Measurements from ENCODE around the gene PXDC1. TPM values are rescaled to one million over a fixed set of nuclear protein-coding genes. Genes with fewer than 3 reads are reported as not detected.
A peak's percentile ranks its signal among the peaks of the same experiment; 100 is the strongest.
"Not testable (repeated sequence)": the region's sequence is repeated elsewhere in the genome, so short reads cannot be mapped to it uniquely, and the experiment has no call there.

The PXDC1 gene
- total RNA-seq, 6 experiments from 2014 or later, result 63.1 to 97.5 (median 72.8) TPM

GRCh38 chr6:3769610-3770009, 18.1 kb upstream of the PXDC1 start:
- TF ChIP-seq, protein P1, sequence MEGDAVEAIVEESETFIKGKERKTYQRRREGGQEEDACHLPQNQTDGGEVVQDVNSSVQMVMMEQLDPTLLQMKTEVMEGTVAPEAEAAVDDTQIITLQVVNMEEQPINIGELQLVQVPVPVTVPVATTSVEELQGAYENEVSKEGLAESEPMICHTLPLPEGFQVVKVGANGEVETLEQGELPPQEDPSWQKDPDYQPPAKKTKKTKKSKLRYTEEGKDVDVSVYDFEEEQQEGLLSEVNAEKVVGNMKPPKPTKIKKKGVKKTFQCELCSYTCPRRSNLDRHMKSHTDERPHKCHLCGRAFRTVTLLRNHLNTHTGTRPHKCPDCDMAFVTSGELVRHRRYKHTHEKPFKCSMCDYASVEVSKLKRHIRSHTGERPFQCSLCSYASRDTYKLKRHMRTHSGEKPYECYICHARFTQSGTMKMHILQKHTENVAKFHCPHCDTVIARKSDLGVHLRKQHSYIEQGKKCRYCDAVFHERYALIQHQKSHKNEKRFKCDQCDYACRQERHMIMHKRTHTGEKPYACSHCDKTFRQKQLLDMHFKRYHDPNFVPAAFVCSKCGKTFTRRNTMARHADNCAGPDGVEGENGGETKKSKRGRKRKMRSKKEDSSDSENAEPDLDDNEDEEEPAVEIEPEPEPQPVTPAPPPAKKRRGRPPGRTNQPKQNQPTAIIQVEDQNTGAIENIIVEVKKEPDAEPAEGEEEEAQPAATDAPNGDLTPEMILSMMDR (IDR thresholded peaks at IDR 0.05), result no peak
- H3K27ac Mint-ChIP-seq, result no peak overlapping the region
- no peaks in the 10 kb centered on the region for H3K27me3 Mint-ChIP-seq (ENCODE audit: insufficient read depth)
- DNase-seq, result no peak
- no peaks in the 10 kb centered on the region for H3K36me3 Mint-ChIP-seq (ENCODE audit: low read depth)
- no peak overlapping the region for H3K4me3 Mint-ChIP-seq
- H3K4me1 Mint-ChIP-seq (ENCODE audit: low read depth), result peaks cover 44% of the 10 kb centered on the region
- H3K9me3 Mint-ChIP-seq, result peaks cover 10% of the 10 kb centered on the region; the same call in 1 of the 2 replicates

- peaks cover 40% of the 10 kb centered on the region for H3K4me1 Mint-ChIP-seq (ENCODE audit: low read depth)
These were observed 17.0 kb upstream of the PXDC1 start for GRCh38 chr6:3768502-3768901.

DNA sequence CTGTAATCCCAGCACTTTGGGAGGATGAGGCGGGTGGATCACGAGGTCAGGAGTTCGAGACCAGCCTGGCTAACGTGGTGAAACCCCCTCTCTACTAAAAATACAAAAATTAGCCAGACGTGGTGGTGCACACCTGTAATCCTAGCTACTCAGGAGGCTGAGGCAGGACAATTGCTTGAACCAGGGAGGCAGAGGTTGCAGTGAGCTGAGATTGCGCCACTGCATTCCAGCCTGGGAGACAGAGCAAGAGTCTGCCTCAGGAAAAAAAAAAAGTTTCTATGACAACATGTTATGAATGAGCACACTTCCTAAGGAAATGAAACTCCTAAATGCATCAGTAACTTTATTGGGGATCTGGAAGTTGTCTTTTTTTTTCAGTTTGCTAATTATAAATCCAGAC, 16.0 kb upstream of the PXDC1 start:
- not testable (repeated sequence) for H3K36me3 Mint-ChIP-seq (ENCODE audit: low read depth); H3K4me3 Mint-ChIP-seq; H3K9me3 Mint-ChIP-seq; H3K27ac Mint-ChIP-seq; H3K27me3 Mint-ChIP-seq (ENCODE audit: insufficient read depth)
- DNase-seq, result peak; percentile 35
- peaks cover 37% of the 10 kb centered on the region for H3K4me1 Mint-ChIP-seq (ENCODE audit: low read depth)

More at GRCh38 chr6:3768502-3768901, 17.0 kb upstream of the PXDC1 start:
- Mint-ChIP-seq H3K4me3 (no peak overlapping the region), H3K27me3 (ENCODE audit: insufficient read depth) (no peaks in the 10 kb centered on the region), H3K36me3 (ENCODE audit: low read depth) (no peaks in the 10 kb centered on the region), H3K27ac (no peak overlapping the region), H3K9me3 (peaks cover 10% of the 10 kb centered on the region; the same call in 1 of the 2 replicates)
- TF ChIP-seq, protein P1 (IDR thresholded peaks at IDR 0.05), result no peak
- no peak for DNase-seq

DNA sequence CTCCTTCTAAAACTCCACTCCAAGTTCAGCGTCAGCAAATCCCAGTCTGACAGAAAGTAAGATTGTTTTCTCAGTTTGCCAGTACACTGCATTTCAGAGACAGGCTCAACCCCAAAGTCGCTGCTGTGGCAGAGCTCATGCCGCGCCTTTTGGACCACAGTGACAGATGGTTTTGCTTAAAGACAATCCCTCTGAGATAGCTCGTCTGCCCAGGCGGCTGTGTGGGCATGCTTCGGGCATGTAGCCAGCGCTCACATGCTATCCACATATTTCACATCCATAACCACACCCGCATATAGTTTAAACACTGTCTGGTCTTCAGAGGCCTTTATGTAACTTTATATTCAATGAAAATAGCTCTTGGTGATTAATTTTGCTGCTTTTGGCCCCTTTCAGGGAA, 14.7 kb upstream of the PXDC1 start:
- Mint-ChIP-seq H3K36me3 (ENCODE audit: low read depth) (no peaks in the 10 kb centered on the region), H3K4me3 (peak overlapping the region; percentile 28; the same call in 1 of the 2 replicates), H3K4me1 (ENCODE audit: low read depth) (peaks cover 37% of the 10 kb centered on the region), H3K27me3 (ENCODE audit: insufficient read depth) (no peaks in the 10 kb centered on the region), H3K9me3 (0 out of 2 replicates have a peak, but pooled peaks cover 3% of the 10 kb centered on the region), H3K27ac (peak overlapping the region; percentile 40)
- no peak for DNase-seq
- TF ChIP-seq, protein P1 (IDR thresholded peaks at IDR 0.05), result no peak

GRCh38 chr6:3765415-3765814, 13.9 kb upstream of the PXDC1 start:
- Mint-ChIP-seq H3K4me1 (ENCODE audit: low read depth) (peaks cover 43% of the 10 kb centered on the region), H3K9me3 (0 out of 2 replicates have a peak, but pooled peaks cover 3% of the 10 kb centered on the region), H3K27ac (no peak overlapping the region)

More at GRCh38 chr6:3765415-3765814, 13.9 kb upstream of the PXDC1 start:
- no peaks in the 10 kb centered on the region for H3K36me3 Mint-ChIP-seq (ENCODE audit: low read depth)
- DNase-seq, result no peak
- H3K27me3 Mint-ChIP-seq (ENCODE audit: insufficient read depth), result no peaks in the 10 kb centered on the region; the same call in 1 of the 2 replicates
- TF ChIP-seq, protein P1 (IDR thresholded peaks at IDR 0.05), result no peak
- no peak overlapping the region for H3K4me3 Mint-ChIP-seq
